GM13976 (cell line): ENCODE results near the gene EVC2.

ENCODE experiments used
- DNase-seq: peaks from one replicate; pipeline ENCODE4 v3.0.0; 2012; ENCODE audit warnings: low spot score
- CTCF ChIP-seq: IDR thresholded peaks from 2 replicates; pipeline ENCODE4 v1.5.1; 2012; ENCODE audit warnings: borderline replicate concordance, mild to moderate bottlenecking; ENCODE audit not compliant: insufficient read depth; ENCODE audit errors: extremely low read depth, missing control alignments, control extremely low read depth
- in situ Hi-C: fragments of 300-500 bp; cut with MboI; formaldehyde crosslinking; loops from one replicate; pipeline ENCODE4 v1.12.0; 2022; ENCODE audit warnings: low sequenced_read_pairs, mixed read lengths, inconsistent platforms; ENCODE audit not compliant: unreplicated experiment

The EVC2 gene

GRCh38 chr4:5720157-5720850, 11.9 kb upstream of the EVC2 start:
- TF ChIP-seq CTCF, result no peak
- in situ Hi-C loops, result no loop called here
- DNase-seq, result no peak

- in situ Hi-C loops, result no loop called here
Measured at GRCh38 chr4:5719350-5720055, 11.1 kb upstream of the EVC2 start.

GRCh38 chr4:5718411-5718810, 10.1 kb upstream of the EVC2 start:
- in situ Hi-C loops, result no loop called here
- no peak for TF ChIP-seq CTCF
- no peak for DNase-seq

More at GRCh38 chr4:5719350-5720055, 11.1 kb upstream of the EVC2 start:
- DNase-seq, result no peak
- TF ChIP-seq CTCF, result no peak

GRCh38 chr4:5717449-5718158, 9.2 kb upstream of the EVC2 start:
- in situ Hi-C loops, result no loop called here
- TF ChIP-seq CTCF, result no peak
- no peak for DNase-seq

- TF ChIP-seq CTCF, result no peak
- in situ Hi-C loops, result no loop called here
- DNase-seq, result no peak
Measured at GRCh38 chr4:5716391-5716790, 8.0 kb upstream of the EVC2 start.

GRCh38 chr4:5715357-5715756, 7.0 kb upstream of the EVC2 start:
- in situ Hi-C loops, result no loop called here
- TF ChIP-seq CTCF, result no peak
- no peak for DNase-seq
